HG03175 (cell line): Measurements from ENCODE around the gene ZKSCAN3.
A peak's percentile ranks its signal among the peaks of the same experiment; 100 is the strongest.
"Not testable (repeated sequence)": the region's sequence is repeated elsewhere in the genome, so short reads cannot be mapped to it uniquely, and the experiment has no call there.

Experiments
- ATAC-seq: cut with Tn5 transposase; IDR thresholded peaks from one replicate; pipeline ENCODE4 v1.9.1; 2021; ENCODE audit warnings: mild to moderate bottlenecking, moderate library complexity; ENCODE audit not compliant: unreplicated experiment

The ZKSCAN3 gene

GRCh38 chr6:28371280-28371679 is 21.5 kb downstream of the ZKSCAN3 start:
- ATAC-seq, result no peak

DNA sequence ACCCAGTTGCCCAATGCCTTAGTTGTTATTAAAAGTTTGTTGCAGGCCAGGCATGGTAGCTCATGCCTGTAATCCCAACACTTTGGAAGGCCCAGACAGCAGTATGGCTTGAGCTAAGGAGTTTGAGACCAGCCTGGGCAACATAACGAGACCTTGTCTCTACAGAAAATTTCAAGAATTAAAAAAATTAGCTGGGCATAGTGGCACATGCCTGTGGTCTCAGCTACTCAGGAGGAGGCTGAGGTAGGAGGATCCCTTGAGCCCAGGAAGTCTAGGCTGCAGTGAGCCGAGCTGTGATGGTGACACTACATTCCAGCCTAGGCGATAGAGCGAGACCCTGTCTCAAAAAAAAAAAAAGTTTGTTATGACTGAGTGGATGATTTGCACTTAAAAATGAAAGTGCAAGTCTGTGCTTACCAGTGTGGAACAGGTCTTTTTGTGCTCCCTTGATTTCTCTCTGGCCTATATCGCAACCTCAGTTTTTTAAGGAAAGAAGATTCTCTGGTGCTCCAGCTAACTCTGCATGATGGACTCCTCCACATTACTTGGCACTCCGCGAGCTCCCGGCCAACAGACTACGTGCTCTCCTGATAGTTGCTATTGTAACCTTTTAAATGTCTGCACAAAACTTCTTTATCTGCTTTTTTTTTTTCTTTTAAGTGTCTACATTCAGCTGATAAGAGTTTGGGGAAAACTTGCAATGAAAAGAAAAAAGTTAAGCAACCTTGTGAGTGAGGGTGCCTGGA is 22.1 kb downstream of the ZKSCAN3 start:
- no peak for ATAC-seq

GRCh38 chr6:28373925-28374324 is 24.2 kb downstream of the ZKSCAN3 start:
- ATAC-seq, result no peak

GRCh38 chr6:28377879-28378278 is 28.1 kb downstream of the ZKSCAN3 start:
- ATAC-seq, result no peak

GRCh38 chr6:28378644-28379043 is 28.9 kb downstream of the ZKSCAN3 start:
- ATAC-seq, result no peak

DNA sequence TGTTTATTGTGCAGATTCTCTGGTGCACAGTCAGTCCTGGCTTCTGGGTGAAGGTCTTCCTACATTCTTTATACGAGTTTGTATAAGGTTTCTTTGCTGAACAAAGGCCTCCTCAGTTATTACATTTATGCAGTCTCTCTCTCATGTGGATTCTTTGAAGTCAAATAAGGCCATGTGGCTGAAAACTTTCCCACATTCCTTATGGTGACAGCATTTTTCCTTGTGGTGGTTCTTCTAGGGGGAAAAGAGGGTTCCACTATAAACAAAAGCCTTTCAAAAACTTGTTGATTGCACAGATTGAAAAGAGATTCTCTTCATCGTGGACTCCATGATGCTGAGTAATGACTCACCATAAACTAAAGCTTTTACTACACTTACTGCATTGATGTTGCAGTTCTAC is 30.6 kb downstream of the ZKSCAN3 start:
- no peak for ATAC-seq

DNA sequence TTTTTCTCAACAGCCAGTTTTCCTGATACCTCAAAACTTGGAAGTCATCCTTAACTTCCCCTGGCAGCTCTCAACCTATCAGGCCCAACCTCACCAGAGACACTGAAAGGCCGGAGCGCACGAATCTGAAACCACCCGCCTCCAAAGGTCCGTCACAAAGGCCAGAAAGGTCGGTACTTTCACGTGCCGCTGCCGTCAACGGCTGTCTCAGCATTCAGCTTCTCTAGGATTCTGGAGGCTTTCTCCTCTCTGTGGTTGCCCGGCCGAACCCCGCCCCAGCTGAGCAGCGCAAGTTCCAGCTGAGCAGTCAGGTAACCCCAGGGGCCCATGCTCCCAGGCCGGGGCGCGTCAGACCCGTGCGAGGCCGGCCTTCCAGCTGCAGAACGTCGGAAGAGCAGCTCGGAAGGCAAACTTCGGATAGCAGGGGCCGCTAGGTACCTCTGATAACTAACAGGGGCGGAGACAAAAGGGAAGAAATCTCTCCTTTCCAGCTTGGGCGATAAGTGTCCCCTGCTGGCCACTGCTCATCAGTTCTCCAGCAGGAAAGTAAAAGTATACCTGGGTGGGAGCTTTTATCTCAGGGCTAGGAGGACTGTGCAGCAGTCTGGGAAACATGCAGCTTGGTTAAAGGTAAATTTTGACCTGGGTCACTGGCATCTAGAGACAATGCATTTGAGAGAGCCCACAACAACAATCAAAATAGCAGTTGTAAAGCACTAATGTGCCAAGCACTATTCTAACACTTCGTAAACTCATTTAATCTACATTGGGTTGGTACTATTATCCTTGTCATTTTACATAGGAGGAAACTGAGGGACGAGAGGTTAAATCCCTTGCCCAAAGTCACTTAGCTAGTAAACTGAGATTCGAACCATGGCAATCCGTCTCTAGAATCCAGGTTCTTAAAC is 33.7 kb downstream of the ZKSCAN3 start:
- peak; percentile 86 for ATAC-seq

DNA sequence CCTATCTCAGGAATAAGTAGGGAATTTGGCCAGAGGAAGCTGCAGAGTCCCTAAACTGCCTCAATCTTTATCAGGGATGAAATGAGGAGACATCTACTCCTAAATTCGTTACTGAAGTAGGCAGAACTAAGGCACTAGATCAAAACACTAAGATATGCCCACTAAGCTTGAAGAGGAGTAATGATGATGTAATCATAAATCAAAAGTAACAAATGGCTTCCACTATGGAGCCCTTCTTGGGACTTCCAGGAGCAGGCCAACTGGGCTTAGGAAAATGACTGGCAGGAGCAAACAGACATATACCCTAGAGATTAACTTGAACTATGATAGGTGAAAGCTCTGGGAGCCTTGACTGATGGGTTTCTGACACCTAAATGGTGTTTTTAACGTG is 34.4 kb downstream of the ZKSCAN3 start:
- ATAC-seq, result no peak

GRCh38 chr6:28390688-28391087 is 40.9 kb downstream of the ZKSCAN3 start:
- no peak for ATAC-seq

- ATAC-seq, result no peak
These were observed 44.3 kb downstream of the ZKSCAN3 start for GRCh38 chr6:28393912-28394662.

- ATAC-seq, result no peak
These were observed 46.2 kb downstream of the ZKSCAN3 start for GRCh38 chr6:28395918-28396317.

- ATAC-seq, result peak; percentile 86
These were observed 49.8 kb downstream of the ZKSCAN3 start, which contains the start of gene ZSCAN12 for GRCh38 chr6:28399350-28400121. Gene ZSCAN12, minus strand, starts transcription at chr6:28399747. Its CDS starts 1,342 bp downstream, at chr6:28398405.

DNA sequence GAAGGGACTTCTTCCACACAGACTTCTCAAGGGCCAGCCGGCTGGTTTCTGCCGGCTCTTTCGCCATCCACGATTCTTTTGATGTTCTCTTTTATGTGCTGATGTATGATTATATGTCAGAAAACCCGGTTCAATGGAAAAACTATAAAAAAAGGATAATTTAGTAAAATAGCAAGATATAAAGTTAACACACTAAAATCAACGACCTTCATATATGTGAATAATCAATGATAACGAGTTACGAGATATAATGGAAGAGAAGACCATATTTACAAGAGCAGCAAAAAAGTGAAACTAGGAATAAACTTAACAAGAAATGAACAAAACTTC is 50.3 kb downstream of the ZKSCAN3 start:
- no peak for ATAC-seq

DNA sequence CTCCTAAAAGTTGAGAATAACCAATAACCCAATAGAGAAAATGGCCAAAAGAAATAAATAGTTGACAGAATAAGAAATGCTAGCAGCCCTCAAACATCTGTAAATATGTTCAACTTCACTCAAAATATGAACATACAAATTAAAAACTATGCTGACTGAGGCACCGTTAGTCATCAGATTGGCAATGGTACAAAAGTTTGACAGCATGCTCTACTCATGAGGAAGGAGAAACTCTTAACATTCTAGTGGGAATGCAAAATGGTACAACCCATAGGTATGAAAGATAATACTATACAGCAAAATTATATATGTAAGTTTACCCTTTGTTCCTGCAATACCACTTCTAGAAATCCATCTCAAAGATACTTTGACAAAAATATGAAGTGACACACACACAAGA is 51.4 kb downstream of the ZKSCAN3 start:
- no peak for ATAC-seq

DNA sequence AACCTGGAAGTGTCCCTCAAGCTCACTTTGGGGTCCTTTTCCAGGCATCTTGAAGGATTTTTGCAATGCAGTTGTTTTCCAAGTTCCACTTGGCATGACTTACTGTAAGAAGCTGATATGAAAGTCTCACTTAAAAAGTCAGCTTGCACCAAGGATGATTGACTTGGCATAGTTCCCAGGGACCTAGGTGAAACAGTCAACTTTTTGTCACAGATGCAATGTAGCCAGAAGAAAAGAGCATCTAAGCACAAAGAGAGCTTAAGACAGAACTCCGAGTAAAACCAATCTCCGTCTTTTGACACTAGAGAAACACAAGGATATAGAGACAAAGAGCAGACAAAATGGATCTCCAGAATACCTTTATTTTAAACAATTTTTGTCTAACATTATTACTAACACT is 52.5 kb downstream of the ZKSCAN3 start:
- no peak for ATAC-seq

- ATAC-seq, result not testable (repeated sequence)
These were observed 54.2 kb downstream of the ZKSCAN3 start for GRCh38 chr6:28403923-28404322.

- ATAC-seq, result no peak
These were observed 57.7 kb downstream of the ZKSCAN3 start for GRCh38 chr6:28407401-28407800.

DNA sequence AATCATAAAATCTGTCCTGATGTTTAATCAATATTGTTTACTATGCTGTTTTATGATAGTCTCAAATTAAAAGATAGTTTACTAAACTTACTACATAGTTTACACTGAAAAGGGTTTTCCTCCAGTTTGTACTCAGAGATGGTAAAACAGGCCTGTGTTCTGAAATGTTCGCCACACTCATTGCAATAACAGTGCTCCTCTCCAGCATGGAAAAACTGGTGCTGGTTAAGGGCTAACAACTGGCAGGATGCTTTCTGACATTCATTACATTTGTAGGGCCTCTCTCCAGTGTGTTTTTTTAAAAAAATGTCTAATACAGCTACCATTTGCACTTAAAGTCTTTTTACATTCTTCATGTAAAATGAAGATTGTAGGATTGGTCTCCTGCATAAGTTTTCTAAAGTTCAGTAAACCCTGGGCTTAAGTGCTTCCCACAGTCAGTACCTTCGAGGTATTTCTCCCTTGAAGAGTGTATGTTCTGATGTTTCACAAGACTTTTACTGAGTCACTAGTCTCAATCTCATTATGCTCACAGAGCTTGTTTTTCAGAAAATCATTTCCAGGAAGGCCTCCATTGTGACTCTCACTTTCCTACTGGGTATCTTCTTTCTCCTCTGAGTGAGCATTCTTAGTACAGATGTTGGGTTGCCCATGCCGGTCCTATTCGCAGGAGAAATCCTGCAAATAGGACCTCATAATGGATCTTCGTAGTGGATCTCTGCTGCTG is 58.5 kb downstream of the ZKSCAN3 start:
- no peak for ATAC-seq

DNA sequence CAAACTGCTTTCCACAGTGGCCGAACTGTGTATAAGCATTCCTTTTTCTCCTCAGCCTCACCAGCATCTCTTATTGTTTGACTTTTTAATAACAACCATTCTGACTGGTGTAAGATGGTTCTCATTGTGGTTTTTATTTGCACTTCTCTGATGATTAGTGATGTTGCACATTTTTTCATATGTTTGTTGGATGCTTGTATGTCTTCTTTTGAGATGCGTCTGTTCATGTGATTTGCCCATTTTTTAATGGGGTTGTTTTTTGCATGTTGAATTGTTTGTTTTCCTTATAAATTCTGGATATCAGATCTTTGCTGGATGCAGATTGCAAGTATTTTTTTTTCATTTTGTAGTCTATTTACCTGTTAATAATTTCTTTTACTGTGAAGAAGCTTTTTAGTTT is 61.0 kb downstream of the ZKSCAN3 start:
- ATAC-seq, result no peak

DNA sequence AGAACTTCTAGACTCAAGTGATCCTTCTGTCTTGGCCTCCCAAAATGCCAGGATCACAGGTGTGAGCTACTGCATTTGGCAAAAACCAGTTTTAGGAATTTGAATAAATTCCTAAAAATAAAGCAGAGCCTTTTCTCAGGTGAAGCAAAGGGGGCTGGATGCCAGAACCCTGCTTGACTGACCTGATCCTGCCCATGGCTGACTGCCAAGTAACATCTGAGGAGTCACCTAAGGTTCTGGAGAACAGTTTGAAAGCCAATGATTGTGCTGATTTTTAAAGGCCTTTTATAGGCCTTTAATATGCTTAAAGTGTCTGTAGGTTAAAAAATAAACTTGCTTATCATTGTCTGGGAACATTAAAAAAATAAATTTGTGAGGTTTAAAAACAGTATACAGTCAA is 63.9 kb downstream of the ZKSCAN3 start:
- ATAC-seq, result no peak
